ENCODE measurements around the gene HECTD1. TPM values are rescaled to one million over a fixed set of nuclear protein-coding genes. Genes with fewer than 3 reads are reported as not detected.
"Not testable (repeated sequence)": the region's sequence is repeated elsewhere in the genome, so short reads cannot be mapped to it uniquely, and the experiment has no call there.

The HECTD1 gene
- total RNA-seq, 1 donor from 2014 or later = 143 TPM

GRCh38 chr14:31068235-31068634 is 139.4 kb downstream of the HECTD1 start:
- peaks cover 5% of the 10 kb centered on the region for H3K36me3 Mint-ChIP-seq

GRCh38 chr14:31062908-31063307 is 144.7 kb downstream of the HECTD1 start:
- H3K9me3 Mint-ChIP-seq; DNase-seq (ENCODE audit: extremely low spot score, unreplicated experiment); H3K4me3 Mint-ChIP-seq; H3K36me3 Mint-ChIP-seq; H3K27ac Mint-ChIP-seq; H3K27me3 Mint-ChIP-seq: not testable (repeated sequence)
- peaks cover 14% of the 10 kb centered on the region for H3K4me1 Mint-ChIP-seq (ENCODE audit: unreplicated experiment)

More at GRCh38 chr14:31068235-31068634, 139.4 kb downstream of the HECTD1 start:
- peak overlapping the region; percentile 70 for H3K27ac Mint-ChIP-seq
- H3K4me1 Mint-ChIP-seq (ENCODE audit: unreplicated experiment) = peaks cover 20% of the 10 kb centered on the region
- TF ChIP-seq CTCF (conservative IDR thresholded peaks at IDR 0.05) = no peak
- H3K27me3 Mint-ChIP-seq = no peaks in the 10 kb centered on the region
- H3K9me3 Mint-ChIP-seq = no peaks in the 10 kb centered on the region
- DNase-seq (ENCODE audit: extremely low spot score, unreplicated experiment) = no peak
- no peak overlapping the region for H3K4me3 Mint-ChIP-seq

GRCh38 chr14:31060253-31060875 is 147.2 kb downstream of the HECTD1 start:
- Mint-ChIP-seq H3K4me1 (ENCODE audit: unreplicated experiment) (peaks cover 4% of the 10 kb centered on the region), H3K27ac (peak overlapping the region; percentile 58), H3K9me3 (no peaks in the 10 kb centered on the region), H3K36me3 (peaks cover 4% of the 10 kb centered on the region), H3K4me3 (no peak overlapping the region), H3K27me3 (no peaks in the 10 kb centered on the region)
- TF ChIP-seq CTCF (conservative IDR thresholded peaks at IDR 0.05) = no peak
- no peak for DNase-seq (ENCODE audit: extremely low spot score, unreplicated experiment)

GRCh38 chr14:31059152-31059924 is 148.3 kb downstream of the HECTD1 start:
- H3K4me3 Mint-ChIP-seq = no peak overlapping the region
- no peaks in the 10 kb centered on the region for H3K27me3 Mint-ChIP-seq
- peaks cover 4% of the 10 kb centered on the region for H3K4me1 Mint-ChIP-seq (ENCODE audit: unreplicated experiment)
- H3K27ac Mint-ChIP-seq = peak overlapping the region; percentile 72
- no peaks in the 10 kb centered on the region for H3K9me3 Mint-ChIP-seq
- H3K36me3 Mint-ChIP-seq = peaks cover 4% of the 10 kb centered on the region
- no peak for TF ChIP-seq CTCF (conservative IDR thresholded peaks at IDR 0.05)
- no peak for DNase-seq (ENCODE audit: extremely low spot score, unreplicated experiment)

- no peaks in the 10 kb centered on the region for H3K9me3 Mint-ChIP-seq
- no peak overlapping the region for H3K4me3 Mint-ChIP-seq
- H3K36me3 Mint-ChIP-seq = peaks cover 4% of the 10 kb centered on the region
- peak overlapping the region; percentile 72 for H3K27ac Mint-ChIP-seq
- peaks cover 4% of the 10 kb centered on the region for H3K4me1 Mint-ChIP-seq (ENCODE audit: unreplicated experiment)
- TF ChIP-seq CTCF (conservative IDR thresholded peaks at IDR 0.05) = no peak
- DNase-seq (ENCODE audit: extremely low spot score, unreplicated experiment) = no peak
- no peaks in the 10 kb centered on the region for H3K27me3 Mint-ChIP-seq
These were observed 149.8 kb downstream of the HECTD1 start for GRCh38 chr14:31057701-31058364.

- H3K27me3 Mint-ChIP-seq = no peaks in the 10 kb centered on the region
- peaks cover 4% of the 10 kb centered on the region for H3K4me1 Mint-ChIP-seq (ENCODE audit: unreplicated experiment)
- H3K4me3 Mint-ChIP-seq = no peak overlapping the region
- DNase-seq (ENCODE audit: extremely low spot score, unreplicated experiment) = no peak
- no peak for TF ChIP-seq CTCF (conservative IDR thresholded peaks at IDR 0.05)
- H3K27ac Mint-ChIP-seq = no peak overlapping the region
- H3K9me3 Mint-ChIP-seq = no peaks in the 10 kb centered on the region
- peaks cover 4% of the 10 kb centered on the region for H3K36me3 Mint-ChIP-seq
These were observed 150.6 kb downstream of the HECTD1 start for GRCh38 chr14:31057035-31057434.

GRCh38 chr14:31052905-31053586 is 154.5 kb downstream of the HECTD1 start:
- H3K36me3 Mint-ChIP-seq; DNase-seq (ENCODE audit: extremely low spot score, unreplicated experiment); H3K27me3 Mint-ChIP-seq; H3K4me1 Mint-ChIP-seq (ENCODE audit: unreplicated experiment); H3K4me3 Mint-ChIP-seq; H3K9me3 Mint-ChIP-seq; H3K27ac Mint-ChIP-seq: not testable (repeated sequence)
